IPS-NIHi7 (cell line): ENCODE measurements around the gene CDT1.
"Not testable (repeated sequence)": the region's sequence is repeated elsewhere in the genome, so short reads cannot be mapped to it uniquely, and the experiment has no call there.

Experiments
- DNase-seq: peaks from one replicate; pipeline ENCODE4 v3.0.0; 2012; ENCODE audit warnings: mixed read lengths; ENCODE audit errors: extremely low spot score

Gene CDT1

DNA sequence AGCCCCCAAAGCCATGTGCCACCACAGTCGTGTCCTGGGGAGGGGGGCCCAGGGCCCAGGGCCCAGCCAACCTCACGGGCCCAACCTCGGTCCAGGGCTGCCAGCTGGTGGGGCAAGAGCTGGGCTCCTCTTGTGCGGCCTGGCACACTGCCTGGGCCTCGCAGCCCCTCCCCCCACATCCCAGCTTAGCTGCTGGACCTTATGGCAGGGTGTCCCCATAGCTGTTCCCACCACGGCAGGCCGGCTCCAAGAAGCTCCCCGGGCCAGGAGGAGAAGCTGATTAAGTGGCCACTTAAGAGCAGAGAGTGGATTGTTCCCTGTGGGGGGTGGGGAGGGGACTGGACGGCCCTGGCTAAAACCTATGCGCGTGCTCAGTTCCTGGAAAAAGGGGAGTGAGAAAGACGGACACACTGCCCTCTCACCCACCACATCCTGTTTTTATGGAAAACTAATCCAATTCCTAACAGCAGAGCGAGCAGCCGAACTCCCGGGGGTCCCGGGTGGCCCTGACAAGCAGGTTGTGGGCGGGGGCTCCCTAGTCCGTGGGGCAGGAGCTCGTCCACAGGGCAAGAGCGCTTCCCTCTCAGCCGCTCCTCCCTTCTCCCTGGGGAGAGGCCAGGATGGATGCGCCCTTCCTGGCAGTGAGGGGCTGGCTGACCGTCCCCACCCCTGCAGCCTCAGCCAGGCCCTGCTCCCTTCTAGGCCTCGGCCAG, 35.4 kb upstream of the CDT1 start:
- no peak for DNase-seq

DNA sequence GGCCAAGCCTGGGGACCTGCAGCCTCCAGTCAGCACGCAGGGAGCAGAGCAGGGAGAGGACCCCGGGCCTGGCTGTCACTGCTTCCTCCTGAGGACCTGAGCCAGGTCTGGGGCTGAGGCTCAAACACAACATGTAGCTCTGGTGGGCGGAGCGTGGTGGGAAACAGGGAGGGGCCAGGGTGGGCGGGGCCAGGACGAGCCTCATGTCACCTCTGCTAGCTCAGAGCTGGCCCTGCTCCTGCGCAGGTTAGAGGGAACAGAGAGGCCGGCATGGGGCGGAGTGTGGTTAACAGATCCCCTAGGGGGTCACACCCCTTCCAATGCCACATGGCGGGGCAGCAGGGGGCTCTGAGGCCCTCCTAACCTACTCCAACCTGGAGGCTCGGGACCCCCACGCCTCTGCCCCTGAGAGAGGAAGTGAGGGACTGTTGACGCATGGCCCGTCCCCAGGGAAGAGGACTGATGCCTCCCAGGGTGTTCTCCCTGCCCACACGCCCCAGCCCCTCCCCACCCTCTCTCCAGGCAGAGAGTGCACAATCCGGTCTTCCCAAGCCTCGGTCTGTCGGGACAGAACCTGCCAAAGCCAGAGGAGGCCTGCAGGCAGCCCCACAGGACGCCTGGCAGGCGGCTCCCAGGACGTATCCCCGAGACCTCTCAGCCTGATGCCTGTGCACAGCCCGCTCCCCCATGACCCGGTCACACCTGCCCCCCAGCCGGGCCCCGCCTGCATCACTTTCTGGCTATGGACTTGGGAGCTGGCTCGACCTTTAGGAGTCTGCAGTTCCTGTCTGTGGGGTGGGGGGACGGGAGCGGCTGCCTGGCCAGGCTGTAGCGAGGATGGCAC, 33.8 kb upstream of the CDT1 start:
- DNase-seq: peak; percentile 91

DNA sequence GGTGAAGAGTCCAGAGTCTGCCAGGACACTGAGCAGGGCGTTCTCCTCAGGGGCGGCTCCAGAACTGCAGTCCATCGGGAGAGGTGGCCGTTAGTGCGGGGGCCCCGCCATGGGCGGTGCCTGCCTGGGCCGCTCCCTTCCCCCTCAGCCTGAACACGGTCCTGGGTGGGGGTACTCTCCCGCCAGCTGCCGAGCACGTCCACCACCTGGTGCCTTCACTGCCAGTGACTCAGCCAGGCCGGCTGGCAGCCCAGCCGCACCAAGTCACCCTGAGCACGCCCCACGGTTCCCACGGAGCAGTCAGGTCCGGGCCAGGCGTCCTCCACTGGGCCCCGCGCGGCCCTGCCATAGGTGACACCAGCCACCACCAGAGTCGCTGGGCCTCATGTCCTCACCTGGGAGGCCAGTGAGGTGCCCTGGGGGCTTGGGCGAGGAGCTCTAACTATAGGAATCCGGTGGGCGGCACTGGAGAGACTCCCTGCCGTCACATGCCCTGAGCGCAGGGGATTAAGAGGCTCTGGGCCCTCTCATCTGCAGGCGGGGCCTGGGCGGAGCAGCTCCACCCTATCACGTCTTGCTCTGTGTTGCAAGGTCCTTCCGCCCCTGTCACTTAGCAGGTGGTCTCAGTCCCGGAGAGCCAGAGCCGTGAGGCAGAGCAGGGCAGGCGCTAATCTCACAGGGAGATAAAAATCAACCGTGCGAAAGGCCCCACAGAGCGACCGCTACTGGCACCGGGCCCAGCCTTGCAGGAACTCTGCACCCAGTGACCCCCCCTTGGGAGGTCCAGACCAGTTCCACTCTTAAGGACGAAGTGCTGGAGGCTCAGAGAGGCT, 32.9 kb upstream of the CDT1 start:
- peak; percentile 78 for DNase-seq

DNA sequence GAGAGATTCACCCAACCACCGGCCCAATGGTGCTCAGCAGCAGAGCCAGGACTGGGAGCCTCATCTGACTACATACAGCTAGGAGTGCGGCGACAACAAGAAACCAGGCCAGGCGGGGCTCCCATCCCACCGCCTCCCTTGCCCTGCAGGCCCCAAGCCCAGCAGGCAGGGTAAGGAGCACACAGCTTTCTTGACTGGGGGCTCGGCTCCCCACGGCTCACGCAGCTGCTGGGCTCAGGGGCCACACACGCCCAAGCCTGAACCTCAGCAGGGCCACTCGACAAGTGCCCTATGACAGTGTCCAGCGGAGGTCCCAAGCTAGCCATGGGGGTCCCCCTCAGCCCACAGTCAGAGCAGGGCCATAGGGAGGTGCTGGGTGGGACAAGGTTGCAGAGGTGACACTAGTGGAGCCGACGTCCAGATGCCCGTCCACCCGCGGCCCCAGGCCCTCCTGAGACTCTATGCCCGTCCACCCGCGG, 32.3 kb upstream of the CDT1 start:
- no peak for DNase-seq

DNA sequence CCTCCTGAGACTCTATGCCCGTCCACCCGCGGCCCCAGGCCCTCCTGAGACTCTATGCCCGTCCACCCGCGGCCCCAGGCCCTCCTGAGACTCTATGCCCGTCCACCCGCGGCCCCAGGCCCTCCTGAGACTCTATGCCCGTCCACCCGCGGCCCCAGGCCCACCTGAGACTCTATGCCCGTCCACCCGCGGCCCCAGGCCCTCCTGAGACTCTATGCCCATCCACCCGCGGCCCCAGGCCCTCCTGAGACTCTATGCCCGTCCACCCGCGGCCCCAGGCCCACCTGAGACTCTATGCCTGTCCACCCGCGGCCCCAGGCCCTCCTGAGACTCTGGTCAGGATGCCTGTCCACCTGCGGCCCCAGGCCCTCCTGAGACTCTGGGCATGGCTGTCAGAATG, 31.8 kb upstream of the CDT1 start:
- DNase-seq: not testable (repeated sequence)

DNA sequence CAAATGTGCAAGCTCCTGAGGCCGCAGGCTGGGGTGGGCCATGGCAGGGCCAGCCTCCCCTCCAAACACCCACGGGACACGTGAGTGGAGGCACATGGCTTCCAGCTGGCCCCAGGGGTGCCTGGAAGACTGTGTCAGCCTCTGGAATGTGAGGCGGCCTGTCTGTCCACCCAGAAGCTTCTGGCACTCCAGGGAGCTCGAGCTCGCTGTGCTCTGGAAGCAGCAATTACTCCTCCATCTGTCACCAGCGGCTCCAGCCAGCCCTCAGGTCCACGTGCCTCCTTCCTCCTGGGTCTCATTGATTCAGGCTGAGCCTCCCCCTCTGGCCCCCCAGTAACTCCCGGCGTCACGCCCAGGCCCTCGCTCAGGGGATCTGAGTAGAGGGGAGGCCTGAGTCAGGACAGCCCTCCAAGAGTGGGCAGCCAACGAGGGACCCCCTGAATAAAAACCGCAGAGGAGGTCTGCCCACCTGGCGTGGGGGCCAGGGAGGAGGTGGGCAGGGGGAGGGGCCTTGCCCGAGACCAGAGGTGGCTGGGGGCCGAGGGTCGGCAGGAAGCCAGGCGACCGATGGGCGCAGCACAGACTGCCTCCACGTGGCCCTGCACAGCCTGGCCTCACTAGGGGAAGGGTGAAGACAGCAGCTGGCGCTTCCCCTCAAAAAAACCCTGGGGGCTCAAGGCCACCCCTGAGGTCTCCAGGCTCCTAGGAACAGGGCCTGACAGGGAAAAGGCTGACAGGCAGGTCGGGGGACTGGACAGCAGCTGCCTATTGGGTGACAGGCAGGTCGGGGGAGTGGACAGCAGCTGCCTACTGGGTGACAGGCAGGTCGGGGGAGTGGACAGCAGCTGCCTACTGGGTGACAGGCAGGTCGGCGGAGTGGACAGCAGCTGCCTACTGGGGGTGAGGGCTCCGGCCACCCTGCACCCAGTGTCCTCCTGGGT, 30.4 kb upstream of the CDT1 start:
- no peak for DNase-seq

DNA sequence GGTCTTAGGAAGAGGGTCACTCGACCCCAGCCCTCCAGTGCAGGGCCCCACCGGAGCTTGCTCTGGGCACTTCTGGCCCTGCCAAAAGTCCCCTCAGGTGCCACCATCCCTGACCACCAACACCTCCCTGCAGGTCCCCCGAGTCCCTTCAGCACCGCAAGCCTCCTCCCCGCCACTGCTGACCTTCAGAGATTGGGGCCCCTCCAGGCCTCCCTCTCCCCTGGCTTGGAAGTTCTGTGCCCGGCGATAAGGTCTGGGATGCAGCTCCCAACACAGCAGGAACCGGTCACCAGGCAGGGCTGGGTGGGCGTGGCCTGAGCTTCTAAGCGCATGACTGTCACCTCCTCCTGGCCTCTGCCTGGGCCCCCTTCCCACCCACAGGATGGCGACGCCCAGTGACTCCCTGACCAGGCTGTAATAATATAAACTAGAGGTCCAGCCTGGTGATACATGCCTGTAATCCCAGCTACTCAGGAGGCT, 29.7 kb upstream of the CDT1 start:
- DNase-seq: no peak

DNA sequence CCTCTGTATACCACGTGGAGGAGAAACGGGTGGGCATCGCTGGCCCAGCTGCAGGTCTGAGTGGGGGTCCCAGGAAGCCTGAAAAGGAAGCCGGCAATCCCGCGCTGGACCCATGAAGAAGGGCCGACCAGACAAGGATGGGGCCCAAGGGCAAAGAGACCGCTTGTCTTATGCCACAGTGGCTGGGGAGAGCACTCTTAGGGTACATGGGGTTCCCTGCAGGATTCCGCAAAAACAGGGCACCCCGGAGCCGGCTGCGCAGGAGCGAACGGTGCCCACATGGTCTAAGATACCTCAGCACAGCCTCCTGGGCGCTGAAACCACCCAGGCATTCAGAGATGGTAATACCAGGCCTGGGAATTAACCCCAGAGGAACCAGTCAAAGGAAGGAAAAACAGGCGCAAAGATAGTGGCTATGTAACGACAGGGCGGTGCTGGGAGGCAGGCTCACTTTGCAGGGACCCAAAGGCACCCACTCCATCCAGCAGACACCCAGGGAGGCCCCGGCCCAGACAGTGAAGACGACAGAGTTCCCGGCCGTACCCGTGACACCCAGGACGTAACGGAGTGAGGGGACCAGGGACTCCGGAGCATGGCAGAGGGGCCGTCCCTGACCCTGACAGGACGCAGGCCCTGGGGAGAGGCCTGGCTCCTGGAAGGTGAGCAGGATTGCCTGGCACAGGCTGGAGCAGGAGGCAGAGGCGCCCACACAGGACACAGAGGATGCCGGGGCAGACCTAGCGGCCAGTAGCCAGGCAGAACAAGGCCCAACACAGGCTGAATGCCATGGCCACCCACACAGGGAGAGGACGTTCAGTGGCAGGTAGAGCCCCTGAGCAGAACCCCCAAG, 28.8 kb upstream of the CDT1 start:
- no peak for DNase-seq

DNA sequence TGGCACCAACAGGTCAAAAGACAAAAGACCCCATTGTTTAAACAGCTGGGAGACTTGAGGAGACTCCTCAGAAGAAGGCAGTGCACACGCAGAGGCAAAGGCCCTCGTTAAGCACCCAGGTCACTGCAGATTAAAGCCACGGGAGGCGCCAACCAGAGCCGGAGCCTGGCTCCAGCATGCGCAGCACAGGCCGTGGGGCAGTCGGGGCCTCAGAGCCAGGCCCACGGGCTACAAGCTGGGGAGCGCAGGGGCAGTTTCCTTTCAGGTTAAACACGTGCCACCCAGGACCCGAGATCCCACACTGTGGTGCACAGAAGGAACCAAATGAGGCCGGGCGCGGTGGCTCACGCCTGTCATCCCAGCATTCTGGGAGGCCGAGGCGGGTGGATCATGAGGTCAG, 27.8 kb upstream of the CDT1 start:
- no peak for DNase-seq

DNA sequence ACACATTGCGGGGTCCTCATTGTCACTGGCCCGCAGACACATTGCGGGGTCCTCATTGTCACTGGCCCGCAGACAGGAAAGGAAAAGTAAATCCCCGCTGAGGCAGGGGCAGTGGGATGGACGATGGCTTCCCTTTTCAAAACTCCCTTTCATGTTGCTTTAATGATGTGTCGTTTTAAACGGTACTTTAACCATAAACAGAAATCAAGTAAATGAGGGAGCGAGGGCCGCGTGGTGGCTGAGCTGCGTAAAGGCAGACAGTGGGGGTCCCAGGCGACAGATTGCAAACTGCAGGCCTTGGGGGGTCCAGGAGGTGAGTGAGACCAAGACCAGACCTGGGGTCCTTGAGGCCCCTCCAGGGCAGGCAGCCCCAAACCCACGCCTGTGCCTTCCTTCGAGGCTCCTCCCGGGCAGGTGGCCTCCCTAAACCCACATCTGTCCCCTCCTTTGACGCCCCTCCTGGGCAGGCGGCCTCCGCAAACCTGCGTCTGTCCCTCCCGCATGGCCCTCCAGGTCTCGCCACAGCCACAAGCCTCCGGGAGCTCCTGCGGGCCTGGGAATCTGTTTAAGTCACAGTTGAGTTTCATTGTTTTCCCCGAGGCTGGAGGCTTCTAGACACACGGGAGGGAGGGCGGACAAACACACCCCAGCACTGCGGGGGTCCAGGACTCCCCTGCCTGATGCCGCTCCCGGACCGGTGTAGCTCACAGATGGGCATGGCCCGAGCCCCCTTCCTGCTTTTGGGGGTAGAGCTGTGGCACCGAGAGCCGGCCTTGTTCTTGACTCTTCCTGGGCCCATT, 25.9 kb upstream of the CDT1 start:
- no peak for DNase-seq

DNA sequence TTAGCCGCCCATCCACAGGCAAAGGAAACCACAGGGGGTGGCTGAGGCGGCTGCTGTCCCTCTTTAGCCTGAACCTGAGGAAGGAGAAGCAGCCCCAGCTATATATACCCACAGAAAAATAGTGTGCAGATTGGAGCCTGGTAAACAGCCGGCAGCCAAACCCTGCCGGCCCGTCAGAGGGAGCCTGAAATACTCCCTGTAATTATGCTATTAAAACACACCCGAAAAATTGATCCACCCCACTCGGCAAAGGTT, 25.4 kb upstream of the CDT1 start:
- DNase-seq: no peak

DNA sequence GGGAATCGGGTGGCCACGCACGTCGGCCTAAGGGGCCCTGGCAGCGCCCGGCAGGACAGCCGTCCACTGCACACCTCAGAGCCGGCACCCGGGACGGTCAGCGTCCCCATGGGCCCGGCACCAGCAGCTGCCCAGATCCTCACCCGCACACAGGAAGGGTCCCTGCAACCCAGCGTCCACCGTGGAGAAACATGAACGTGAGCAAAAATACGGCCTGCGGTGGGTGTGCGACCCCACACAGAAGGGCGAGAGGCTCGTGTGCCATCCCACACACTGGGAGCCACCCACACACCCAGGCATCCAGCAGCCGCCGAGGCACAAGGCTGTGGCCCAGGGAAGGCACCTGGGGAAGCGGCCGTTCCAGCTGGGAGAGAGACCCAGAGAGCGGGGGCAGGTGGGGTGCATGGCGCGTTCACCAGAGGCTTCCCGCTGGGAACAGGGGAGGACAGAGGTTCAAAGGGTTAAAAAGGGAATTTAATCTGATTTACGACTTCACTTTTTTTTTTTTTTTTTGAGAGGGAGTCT, 25.0 kb upstream of the CDT1 start:
- no peak for DNase-seq

DNA sequence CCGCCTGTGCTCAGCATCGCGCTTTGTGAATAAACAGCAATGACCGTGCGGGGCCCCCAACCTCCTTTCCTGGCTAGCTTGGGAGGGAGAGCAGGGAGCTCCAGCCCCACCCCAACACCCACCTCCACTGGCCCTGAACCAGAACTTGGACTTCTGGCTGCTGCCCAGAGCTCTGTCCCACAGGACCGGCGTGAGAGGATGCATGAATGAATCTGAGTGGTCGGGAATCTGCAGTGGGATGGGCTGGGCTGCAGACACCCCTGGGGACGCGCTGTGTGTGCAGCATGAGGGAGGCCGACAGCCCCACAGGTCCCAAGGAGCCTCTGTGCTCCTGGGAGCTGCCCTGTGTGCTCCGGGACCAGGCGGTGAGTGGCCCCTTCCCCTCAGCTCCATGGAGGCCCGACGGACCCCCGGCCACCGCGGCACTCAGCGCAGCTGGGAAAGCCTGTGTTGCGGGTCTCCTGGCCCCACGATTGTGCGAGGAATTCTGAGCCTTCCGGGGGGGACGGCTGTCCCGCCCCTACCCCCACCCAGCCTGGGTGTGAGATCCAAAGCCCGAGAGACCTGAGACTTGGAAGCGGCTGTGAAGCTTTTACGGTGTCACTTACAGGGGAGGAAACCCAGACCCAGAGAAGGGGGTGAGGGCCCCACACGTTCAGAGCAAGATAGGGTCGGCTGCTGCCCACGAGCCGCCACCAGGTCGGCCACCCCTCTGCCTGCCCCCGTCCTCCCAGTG, 24.0 kb upstream of the CDT1 start:
- DNase-seq: no peak

DNA sequence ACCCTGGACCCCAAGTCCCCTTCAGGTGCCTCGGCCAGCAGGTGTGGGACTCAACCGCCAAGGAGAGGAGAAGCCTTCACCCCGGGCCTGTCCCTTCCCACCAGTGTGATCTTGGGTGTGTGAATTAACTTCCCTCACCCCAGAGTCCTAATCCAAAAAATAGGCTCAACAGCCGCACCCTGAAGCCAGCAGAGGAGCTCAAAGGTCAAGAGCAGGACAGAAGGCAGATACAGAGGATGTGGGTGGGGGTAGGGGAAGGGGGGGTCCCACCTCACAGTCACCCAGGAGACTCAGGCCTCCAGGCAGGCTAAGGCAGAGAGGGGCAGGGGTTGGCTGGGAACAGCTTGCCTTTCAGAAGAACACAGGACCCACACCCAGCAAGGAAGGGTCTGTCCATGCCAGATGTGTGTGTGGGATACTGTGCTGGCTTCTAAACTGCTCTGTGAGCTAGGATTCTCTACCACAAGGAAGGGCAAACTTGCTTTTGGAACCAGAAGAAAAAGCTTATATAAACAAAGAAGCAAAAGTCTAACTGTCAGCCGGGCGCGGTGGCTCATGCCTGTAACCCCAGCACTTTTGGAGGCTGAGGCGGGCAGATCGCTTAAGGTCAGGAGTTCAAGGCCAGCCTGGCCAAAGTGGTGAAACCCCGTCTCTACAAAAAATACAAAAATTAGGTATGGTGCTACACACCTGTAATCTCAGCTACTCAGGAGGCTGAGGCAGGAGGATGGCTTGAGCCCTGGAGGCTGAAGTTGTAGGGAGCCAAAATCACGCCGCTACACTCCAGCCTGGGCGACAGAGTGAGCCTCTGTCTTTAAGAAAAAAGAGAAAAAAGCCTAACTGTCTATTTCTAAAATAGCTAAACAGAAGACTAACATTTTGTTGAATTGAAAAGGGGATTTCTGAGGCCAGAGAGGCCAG, 23.2 kb upstream of the CDT1 start:
- no peak for DNase-seq

DNA sequence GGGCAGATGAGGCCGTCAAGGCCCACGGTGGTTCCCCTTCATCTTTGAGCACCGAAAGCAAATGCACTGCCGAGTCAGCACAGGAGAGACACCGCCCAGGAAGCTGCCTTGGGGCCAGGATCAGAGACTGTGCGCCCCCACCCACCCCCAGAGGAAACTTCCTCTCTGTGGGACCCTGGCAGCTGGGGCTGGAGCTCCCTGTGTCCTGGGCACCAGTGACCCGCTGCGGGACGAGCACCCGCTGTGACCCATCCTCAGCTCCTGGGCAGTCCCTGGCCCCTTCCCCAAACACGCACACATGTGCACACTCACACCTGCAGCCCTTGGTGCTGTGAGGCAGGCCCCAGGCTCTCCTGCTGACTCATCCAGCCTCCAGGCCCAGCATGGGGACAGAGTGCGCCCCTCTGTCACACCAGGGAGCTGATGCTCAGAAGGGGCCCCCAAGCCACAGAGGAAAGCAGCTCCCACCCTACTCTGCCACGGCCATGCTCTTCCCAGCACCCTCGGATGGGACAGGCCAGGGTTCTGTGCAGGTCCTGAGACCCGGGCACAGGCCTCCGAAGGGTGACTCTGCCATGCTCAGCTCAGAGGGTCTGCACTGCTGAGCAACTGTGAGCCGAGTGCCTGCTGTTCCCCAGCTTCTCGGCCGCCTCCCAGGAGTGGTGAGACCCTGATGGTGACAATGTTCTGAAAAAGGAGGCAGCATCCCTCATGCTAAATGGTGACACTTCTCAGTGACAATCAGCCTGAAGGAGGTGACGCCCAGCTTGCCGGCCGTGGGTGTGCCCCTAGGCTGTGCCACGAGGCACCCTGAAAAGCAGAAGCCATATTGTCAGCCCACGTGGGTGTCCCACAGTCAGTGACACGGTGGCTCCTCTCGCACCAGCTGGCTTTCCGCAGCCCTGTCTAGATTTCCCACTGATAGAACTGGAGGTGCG, 22.2 kb upstream of the CDT1 start:
- DNase-seq: no peak
